Bronchial epithelial cell (primary cell): ENCODE results near the gene HSPA4. TPM values are rescaled to one million over a fixed set of nuclear protein-coding genes. Genes with fewer than 3 reads are reported as not detected.

ENCODE experiments used
- DNase-seq: peaks from one replicate; pipeline ENCODE4 v3.0.0-alpha.2; 2010; ENCODE audit warnings: low read depth
- FAIRE-seq: peaks from 2 replicates; lab custom pipeline; 2011; peaks lifted over from hg19 to GRCh38; lab: Jason Lieb, UNC
- H3K27me3 ChIP-seq: 2 replicates; pipeline ENCODE4 v1.5.1; 2011; ENCODE audit warnings: low read length; ENCODE audit not compliant: control insufficient read depth, insufficient read depth
- H3K36me3 ChIP-seq: 2 replicates; pipeline ENCODE4 v1.5.1; 2011; ENCODE audit warnings: low read length; ENCODE audit not compliant: control insufficient read depth, insufficient read depth
- H3K4me3 ChIP-seq: 2 replicates; pipeline ENCODE4 v1.5.1; 2011; ENCODE audit warnings: mild to moderate bottlenecking, low read depth, low read length, control low read depth
- total RNA-seq: library from RNA; depleted of rRNA; stranded (reverse); fragments of >200 nt; gene quantifications from 2 replicates; pipeline ENCODE4 v1.2.1, GENCODE V29; 2014
- TF ChIP-seq, protein P1 (sequence below): IDR thresholded peaks from 2 replicates; pipeline ENCODE4 v1.5.1; 2011; ENCODE audit warnings: mild to moderate bottlenecking, moderate library complexity, low read length, control low read depth, inconsistent platforms; ENCODE audit not compliant: insufficient read depth, severe bottlenecking

The HSPA4 gene
- total RNA-seq, 1 donor from 2014 or later = 142 TPM

DNA sequence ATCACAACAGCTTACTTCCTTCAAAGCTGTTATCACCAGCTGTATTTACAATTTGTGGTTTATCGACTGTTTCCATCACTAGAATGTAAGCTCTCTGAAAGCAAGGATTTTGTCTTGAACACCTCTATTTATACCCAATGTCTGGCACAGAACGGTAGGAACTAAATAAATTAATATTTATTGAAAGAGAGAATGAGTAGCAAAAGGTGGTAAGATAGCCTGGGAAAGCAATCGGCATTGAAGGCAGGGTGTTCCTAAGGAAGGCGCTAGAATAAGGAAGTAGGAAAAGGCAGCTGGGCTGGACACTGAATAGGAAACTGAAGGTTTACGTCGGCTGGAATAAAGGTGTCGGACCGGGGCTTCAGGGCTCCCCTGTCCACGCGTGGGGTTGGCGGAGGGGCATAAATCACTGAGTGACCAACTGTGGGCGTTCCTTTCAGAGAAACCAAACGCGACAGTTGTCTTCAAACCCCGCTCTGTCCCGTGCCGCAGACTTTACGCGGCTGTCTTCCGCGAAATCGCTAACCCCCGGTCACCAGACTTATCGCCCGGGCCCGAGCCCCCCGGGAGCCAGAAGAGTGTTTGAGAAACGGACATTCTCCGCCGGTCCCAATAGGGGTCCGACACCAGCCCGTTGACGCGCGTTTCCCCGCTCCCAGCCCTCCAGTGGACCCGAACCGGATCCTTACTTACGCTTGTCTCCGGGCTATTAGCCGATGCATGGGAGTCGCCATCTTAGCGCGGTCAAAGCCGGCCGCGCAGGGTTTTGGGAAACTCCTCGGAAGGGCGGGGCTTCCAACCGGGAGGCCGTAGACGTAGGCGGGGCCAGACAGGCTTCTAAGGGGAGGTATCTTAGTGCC lies 25.8 kb upstream of the HSPA4 start, which contains the start of gene ZCCHC10:
Gene ZCCHC10 (minus strand): TSS at position 746 of the 860 bp plus-strand sequence. CDS start 12 bp downstream, at position 734.
- no peaks in the 10 kb centered on the region for H3K36me3 ChIP-seq
- DNase-seq = peak; percentile 84
- no peaks in the 10 kb centered on the region for H3K27me3 ChIP-seq
- peak within 1 kb of the TSS; percentile 67 for H3K4me3 ChIP-seq
- no peak for FAIRE-seq
- TF ChIP-seq, protein P1, sequence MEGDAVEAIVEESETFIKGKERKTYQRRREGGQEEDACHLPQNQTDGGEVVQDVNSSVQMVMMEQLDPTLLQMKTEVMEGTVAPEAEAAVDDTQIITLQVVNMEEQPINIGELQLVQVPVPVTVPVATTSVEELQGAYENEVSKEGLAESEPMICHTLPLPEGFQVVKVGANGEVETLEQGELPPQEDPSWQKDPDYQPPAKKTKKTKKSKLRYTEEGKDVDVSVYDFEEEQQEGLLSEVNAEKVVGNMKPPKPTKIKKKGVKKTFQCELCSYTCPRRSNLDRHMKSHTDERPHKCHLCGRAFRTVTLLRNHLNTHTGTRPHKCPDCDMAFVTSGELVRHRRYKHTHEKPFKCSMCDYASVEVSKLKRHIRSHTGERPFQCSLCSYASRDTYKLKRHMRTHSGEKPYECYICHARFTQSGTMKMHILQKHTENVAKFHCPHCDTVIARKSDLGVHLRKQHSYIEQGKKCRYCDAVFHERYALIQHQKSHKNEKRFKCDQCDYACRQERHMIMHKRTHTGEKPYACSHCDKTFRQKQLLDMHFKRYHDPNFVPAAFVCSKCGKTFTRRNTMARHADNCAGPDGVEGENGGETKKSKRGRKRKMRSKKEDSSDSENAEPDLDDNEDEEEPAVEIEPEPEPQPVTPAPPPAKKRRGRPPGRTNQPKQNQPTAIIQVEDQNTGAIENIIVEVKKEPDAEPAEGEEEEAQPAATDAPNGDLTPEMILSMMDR = no peak

DNA sequence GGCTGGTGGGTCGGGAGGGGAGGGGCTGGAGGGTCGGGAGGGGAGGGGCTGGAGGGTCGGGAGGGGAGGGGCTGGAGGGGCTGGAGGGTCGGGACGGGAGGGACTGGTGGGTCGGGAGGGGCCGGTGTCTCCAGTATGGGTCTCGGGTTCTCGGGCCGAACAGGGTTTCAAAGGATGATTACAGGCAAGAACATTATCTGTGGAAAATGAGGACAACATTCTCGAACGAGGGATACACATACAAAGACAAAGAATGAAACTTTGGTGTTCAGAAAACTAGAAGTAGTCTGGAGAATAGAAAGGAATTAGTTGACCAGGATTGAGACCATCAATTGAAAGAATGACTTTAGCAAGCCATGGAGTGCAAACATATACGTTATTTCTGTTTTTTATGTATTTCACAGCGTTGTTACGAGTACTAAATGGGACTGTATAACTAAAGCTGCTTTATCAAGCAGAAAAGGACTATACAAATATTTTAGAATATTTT lies 25.1 kb upstream of the HSPA4 start:
- H3K4me3 ChIP-seq = peak overlapping the region; percentile 67
- DNase-seq (no peak), FAIRE-seq (no peak)

DNA sequence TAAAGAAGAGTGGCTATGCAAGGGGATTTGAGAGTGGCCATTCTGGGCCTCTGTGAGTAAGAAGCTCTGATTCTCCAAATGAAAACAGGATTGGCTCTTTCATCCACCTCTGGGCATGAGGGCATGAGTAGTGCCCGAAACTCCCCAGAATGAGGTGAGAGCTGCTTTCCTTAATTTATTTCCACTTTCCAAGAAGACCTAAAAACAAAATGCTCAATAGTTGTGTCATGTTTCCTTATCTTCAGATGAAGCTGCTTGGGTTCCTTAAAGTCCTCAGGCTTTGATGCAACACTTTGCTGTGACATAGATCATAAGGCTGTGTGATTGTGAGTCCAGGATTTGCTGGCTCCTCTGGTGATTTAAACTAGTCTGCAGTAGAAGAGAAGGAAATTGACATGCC lies 22.4 kb upstream of the HSPA4 start:
- no peak for DNase-seq
- TF ChIP-seq, protein P1 = no peak
- FAIRE-seq = no peak
- Histone ChIP-seq H3K36me3 (no peaks in the 10 kb centered on the region), H3K4me3 (no peak overlapping the region), H3K27me3 (no peaks in the 10 kb centered on the region)

More for the DNA sequence above, 25.1 kb upstream of the HSPA4 start:
- H3K36me3 ChIP-seq = no peaks in the 10 kb centered on the region
- TF ChIP-seq, protein P1 = no peak
- H3K27me3 ChIP-seq = no peaks in the 10 kb centered on the region

DNA sequence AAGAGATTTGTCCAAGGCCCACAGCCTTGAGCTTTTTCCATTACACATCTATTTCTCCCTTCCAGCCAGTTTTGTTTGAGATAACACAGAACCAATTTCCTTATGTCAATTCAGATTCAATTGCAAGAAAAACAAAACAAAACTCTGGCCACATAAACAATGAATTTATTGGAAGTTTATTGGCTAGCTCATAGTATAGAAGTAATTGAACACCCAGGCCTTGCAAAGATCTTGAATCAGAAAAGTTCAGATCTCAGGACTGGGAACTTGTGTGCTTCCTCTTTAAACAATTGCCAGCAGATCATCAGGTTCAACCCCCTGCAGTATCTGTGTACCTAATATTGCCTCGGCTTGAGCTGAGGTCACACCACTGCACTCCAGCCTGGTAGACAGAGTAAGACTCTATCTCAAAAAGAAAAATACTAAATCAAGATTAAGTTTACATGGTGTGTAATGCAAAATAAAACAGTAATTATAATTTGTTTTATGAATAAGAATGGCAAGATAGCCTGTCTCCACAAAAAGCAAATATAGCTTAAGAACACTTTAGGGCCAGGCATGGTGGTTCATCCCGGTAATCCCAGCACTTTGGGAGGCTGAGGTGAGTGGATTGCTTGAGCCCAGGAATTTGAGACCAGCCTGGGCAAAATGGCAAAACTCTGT lies 21.3 kb upstream of the HSPA4 start:
- no peak for FAIRE-seq
- Histone ChIP-seq H3K4me3 (no peak overlapping the region), H3K27me3 (no peaks in the 10 kb centered on the region), H3K36me3 (no peaks in the 10 kb centered on the region)
- TF ChIP-seq, protein P1 = no peak
- no peak for DNase-seq

DNA sequence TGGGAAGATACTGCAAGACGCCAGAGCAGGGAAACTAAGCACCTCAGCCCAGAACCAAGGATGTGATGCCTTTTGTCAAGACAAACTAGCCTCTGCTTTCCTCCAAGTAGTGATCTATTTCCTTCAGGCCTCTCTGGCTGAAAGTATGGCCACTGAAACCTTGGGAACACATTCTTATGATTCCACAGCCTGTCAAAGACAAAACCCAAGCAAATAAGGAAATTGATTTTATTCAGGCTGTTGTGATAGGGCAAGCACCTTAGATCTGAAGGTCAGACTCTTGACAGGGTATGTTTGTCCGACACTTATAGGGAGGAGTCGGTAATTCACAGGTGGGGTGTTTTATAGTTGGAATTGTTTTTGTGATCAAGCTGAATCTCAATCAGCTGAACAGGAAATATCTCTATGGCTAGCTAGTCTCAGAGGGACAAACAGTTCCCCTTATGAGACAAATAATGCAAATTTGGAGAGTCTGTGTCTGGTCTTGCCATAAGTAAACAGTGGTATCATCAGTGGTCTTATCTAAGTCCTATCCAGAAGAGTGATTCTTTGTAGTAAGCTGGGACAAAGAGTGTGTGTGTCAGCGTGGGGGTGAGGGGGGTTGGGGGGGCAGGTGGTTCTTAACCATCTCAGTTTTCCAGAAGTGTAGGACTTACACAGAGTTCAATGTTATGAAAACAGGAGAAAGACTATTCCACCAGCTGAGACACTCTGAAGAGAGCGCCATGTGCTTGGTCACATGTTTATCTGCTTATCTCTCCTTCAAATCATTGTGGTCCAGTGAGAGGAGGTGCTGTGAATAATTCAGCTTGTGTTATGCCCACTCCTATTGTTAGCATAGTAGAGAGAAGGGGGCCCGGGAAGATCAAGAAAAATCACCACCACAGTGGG lies 18.7 kb upstream of the HSPA4 start:
- no peaks in the 10 kb centered on the region for H3K36me3 ChIP-seq
- no peak overlapping the region for H3K4me3 ChIP-seq
- FAIRE-seq (no peak), DNase-seq (no peak)
- TF ChIP-seq, protein P1 = no peak
- no peaks in the 10 kb centered on the region for H3K27me3 ChIP-seq
